T-helper 1 cell (primary cell): ENCODE data around the gene GNG7.
A peak's percentile ranks its signal among the peaks of the same experiment; 100 is the strongest.
"Not testable (repeated sequence)": the region's sequence is repeated elsewhere in the genome, so short reads cannot be mapped to it uniquely, and the experiment has no call there.

Source experiments
- DNase-seq, 5 donors: peaks; one replicate each; pipeline ENCODE4 v3.0.0-alpha.2; 2012 to 2020

GNG7 gene

DNA sequence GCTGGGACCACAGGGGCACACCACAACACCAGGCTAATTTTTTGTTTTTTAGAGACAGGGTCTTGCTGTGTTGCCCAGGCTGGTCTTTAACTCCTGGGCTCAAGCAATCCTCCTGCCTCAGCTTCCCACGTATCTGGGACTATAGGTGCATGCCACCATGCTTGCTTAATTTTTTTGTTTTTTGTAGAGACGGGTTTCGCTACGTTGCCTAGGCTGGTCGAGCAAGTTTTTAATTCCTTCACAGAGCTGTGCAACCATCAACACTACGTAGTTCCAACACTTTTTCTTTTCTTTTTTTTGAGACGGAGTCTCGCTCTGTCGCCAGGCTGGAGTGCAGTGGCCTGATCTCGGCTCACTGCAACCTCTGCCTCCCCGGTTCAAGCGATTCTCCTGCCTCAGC lies 130.3 kb downstream of the GNG7 start:
- not testable (repeated sequence) for DNase-seq

DNA sequence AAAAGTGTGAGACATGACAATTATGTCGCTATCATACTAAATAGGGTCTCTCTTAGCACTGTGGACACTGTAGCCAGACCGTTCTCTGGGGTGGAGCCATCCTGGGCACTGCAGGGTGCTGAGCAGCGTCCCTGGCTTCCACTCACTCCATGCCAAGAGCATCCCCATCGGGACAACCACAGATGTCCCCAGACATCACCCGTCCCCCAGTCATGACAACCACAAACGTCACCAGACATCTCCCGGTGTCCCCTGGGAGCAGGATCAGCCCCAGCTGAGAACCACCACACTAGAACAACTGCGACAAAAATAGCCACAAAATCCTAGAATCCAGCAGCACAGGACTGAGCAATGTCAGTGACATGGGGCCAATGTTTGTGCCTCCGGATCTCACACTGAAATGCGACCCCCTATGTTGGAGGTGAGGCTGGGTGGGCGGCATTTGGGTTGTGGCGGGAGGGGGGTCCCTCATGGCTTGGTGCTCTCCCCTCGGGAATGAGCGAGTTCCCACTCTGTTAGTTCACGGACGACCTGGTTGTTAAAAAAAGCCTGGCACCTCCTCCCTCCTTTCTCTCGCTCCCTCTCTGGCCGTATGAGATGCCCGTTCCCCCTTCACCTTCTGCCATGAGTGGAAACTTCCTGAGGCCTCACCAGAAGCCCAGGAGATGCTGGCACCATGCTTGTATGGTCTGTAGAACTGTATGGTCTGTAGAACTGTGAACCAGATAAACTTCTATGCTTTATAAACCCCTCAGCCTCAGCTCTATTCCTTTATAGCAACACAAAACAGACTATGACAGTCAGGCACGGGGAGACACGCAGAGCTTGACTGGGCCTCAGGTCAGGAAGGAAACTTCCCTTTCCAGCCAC lies 132.7 kb downstream of the GNG7 start:
- DNase-seq = no peak

GRCh38 chr19:2567996-2568395 lies 134.5 kb downstream of the GNG7 start:
- DNase-seq = no peak

DNA sequence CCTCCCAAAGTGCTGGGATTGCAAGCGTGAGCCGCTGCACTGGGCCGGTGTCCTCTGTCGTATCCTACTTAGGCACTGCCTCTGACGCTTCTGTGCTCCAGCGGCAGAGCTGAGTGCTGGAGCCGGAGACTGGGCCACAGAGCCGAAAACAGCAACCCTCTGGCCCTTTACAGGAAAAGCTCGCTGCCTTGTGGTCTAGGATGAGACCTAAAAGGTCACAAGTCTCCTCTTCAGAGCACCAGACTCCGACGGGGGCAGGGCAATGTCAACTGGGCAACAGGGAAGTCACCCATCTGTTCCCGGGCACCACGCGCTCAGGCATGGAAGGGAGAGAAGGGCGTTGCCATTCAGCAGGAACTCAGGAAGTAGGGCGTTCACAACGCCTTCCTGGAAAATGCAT lies 134.9 kb downstream of the GNG7 start:
- DNase-seq = no peak

- DNase-seq = not testable (repeated sequence)
Measured at GRCh38 chr19:2563546-2563945, 138.9 kb downstream of the GNG7 start.

GRCh38 chr19:2561895-2562294 lies 140.6 kb downstream of the GNG7 start:
- DNase-seq = peak in 3 of 5 donors; percentile 43 to 94 (median 47)

DNA sequence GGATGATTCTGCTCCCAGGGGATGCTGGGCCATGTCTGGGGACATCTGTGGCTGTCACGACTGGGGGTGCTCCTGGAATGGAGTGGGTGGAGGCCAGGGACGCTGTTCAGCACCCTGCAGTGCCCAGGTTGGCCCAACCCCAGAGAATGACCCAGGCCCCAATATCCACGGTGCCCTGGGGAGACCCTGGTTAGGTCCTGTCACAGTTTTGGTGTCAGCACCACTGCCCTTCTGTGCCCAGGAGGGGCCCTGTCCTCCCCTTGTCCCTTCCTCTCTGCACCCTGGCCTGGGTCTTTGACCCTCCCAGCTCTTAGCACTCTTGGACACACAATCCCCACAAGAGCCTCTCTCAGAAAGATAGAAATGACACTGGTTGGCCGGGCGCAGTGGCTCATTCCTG lies 141.3 kb downstream of the GNG7 start:
- no peak for DNase-seq

GRCh38 chr19:2560369-2560768 lies 142.1 kb downstream of the GNG7 start:
- DNase-seq = no peak

DNA sequence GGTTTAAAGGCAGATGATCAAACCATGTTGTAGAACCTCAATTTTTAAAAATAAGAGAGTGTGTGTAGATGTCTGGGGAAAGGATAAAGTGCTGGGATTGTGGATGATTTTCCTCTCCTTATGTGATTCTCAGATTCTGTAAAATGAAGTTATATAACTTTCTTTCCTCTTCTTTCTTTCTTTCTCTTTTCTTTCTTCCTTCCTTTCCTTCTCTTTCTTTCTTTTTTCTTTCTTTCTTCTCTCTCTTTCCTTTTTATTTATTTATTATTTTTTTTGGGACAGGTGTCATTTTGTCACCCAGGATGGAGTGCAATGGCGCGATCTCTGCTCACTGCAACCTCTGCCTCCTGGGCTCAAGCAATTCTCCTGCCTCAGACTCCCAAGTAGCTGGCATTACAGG lies 144.0 kb downstream of the GNG7 start:
- no peak for DNase-seq

DNA sequence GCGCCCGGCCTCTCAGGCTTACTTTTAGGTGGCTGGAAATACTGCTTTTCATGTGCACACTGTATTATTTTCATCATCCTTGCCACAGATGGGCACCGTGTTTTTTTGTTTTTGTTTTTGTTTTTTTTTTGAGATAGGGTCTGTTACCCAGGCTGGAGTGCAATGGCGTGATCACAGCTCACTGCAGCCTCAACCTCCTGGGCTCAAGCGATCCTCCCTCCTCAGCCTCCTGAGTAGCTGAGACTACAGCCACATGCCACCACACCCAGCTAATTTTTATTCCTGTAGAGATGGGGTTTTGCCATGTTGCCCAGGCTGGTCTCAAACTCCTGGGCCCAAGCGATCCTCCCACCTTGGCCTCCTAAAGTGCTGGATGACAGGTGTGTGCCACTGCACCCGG lies 144.4 kb downstream of the GNG7 start:
- DNase-seq = not testable (repeated sequence)

GRCh38 chr19:2557093-2557440 lies 145.4 kb downstream of the GNG7 start:
- no peak for DNase-seq

DNA sequence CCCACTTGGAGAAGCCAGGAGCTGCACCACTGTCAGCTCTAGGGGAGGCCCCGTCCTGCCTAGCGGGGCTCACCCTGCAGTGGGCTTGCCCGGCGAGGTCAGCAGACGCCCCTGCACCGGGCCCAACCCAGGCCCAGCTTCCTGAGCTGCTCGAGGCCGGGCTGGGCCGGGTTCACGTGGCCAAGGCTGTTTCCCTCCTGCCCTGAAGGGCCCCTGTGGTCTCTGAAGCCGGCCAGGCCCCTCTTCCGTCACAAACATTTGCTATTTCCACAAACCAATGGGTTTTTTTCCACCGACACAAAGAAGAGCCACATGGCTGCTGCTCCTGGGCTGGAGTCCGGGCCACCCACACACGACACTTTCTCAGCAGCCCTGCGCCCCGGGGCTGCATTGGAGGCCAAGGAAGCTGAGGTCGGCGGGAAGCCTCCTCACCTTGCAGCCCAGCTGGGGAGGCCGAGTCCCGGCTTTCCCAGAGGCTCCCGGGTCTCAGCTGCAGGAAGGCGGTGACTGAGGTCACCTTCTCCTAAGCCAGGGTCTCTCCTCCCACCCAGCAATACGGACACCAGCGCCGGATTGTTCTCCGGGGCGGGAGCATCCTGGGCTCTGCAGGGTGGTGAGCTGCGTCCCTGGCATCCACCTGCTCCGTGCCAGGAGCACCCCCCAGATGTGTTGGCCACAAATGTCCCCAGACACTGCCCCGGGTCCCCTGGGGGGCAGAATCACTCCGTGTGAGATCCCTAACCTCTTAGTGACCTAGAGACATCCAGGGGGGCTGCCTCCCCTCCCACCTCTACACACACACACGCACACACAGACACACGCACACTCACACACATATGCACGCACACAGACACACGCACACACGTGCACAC lies 146.0 kb downstream of the GNG7 start:
- no peak for DNase-seq

GRCh38 chr19:2555422-2556220 lies 146.9 kb downstream of the GNG7 start:
- DNase-seq = no peak

GRCh38 chr19:2554856-2555255 lies 147.6 kb downstream of the GNG7 start:
- DNase-seq = no peak

GRCh38 chr19:2553510-2553909 lies 149.0 kb downstream of the GNG7 start:
- DNase-seq = no peak

GRCh38 chr19:2552859-2553258 lies 149.6 kb downstream of the GNG7 start:
- DNase-seq = peak in 4 of 5 donors; percentile 30 to 92 (median 43)

DNA sequence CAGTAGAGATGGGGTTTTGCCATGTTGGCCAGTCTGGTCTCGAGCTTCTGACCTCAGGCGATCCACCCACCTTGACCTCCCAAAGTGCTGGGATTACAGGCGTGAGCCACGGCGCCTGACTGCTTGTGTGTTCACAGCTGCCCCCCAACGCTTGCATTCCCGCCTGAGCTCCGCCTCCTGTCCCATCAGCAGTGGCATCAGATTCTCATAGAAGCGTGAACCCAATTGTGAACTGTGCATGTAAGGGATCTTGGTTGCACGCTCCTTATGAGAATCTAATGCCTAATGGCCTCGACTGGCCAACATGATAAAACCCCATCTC lies 150.7 kb downstream of the GNG7 start:
- no peak for DNase-seq

GRCh38 chr19:2551172-2551863 lies 151.2 kb downstream of the GNG7 start:
- DNase-seq = no peak

DNA sequence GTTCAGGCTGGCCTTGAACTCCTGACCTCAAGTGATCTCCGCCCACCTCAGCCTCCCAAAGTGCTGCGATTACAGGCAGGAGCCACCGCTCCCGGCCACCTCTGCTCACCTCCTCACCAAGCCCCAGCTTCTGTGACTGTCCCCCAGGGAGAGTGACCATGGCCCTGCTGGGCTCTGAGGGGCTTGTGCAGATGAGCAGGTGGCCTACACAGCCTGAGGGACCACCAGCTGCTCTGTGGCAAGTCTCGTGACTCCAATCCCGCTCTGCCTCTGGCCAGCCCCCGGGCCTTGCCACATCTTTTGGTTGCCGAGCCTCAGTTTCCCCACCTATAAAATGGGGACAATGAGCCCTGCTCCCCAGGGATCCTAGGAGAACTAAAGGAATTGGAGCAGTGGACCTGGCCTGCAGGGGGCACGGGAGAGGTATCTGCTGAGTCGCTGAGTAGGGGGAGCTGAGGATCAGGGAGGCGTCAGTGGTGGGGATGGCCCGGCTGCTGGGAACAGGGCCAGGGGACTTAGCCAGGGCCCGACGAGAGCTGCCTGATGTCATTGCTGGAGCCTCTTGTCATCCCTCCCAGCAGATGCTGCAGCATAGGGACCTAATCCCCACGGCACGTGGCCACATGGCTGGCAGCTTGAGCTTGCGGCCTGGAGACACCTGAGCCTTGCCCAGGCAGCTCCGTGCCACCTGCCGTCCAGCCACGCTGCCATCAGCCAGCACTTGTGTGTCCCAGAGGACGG lies 151.9 kb downstream of the GNG7 start:
- no peak for DNase-seq

- DNase-seq = no peak
Measured at GRCh38 chr19:2549701-2550191, 152.7 kb downstream of the GNG7 start.

DNA sequence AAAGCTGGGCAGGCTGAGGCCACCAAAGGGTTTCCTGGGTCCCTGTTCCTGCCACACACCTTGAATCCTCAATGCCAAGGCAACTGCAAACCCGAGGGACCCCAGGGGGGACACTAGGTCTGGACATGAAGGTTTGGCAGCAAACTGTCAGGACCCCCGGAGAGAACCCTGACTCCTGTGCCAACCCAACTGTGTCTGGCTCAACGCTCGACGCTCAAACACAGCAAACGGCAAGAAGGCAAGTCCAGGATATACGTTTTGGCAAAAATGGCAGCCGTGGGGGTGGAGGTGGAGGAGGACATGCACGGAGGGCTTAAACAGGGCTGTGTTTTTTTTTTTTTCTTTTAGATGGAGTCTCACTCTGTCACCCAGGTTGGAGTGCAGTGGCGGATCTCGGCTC lies 153.5 kb downstream of the GNG7 start:
- DNase-seq = no peak

DNA sequence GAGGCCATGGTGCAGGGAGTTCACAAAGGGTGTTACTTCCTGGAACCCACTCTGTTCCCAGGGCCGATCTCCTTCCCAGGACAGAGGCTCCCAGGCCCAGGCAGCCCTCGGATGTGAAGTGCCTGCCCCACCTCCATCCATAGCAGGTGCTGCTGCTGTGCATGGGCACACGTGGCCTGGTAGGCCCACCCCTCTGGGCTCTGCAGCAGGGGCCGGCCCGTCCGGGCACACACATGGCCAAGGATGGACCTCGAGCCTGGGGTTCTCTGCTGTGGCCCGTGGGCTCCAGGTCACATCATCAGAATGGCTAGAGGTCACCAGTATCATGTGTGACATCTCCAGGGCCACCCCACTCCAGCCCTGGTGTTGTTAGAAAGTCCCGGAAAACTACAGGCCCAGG lies 154.8 kb downstream of the GNG7 start:
- no peak for DNase-seq
